ENCODE data around the gene TENT4A.

The TENT4A gene

DNA sequence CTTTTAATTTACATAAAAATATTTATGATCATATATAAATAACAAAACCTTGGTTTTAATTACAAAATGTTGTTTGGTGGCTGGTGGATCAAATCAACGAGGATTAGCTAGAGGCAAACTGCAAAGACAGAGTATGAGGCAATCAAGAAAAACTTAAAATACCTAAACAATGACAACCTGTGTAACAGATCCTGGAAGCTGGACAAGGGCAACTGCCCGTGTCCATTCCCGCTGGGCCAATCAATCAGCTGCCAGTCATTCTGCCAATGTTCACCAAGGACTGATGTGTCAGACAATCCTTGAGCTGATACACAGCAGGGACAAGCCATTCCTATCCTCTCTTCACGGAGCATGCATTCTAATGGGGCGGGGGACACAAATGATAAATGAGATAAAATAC is 3.2 kb upstream of the TENT4A start:
- Histone ChIP-seq H3K9ac (ENCODE audit: low read length in 2 of 2) (no peak overlapping the region), H3K9me3 (ENCODE audit: control insufficient read depth in 2 of 2, low read length in 2 of 2) (no peaks in the 10 kb centered on the region), H3K4me3 (ENCODE audit: low read length in 2 of 2) (no peak overlapping the region), H3K27me3 (ENCODE audit: control insufficient read depth in 1 of 2, insufficient read depth in 2 of 2, low read length in 2 of 2) (no peaks in the 10 kb centered on the region), H3K27ac (ENCODE audit: low read length) (no peak overlapping the region), H3K4me1 (ENCODE audit: control insufficient read depth, insufficient read depth, low read length) (peaks cover 29% of the 10 kb centered on the region), H3K36me3 (ENCODE audit: control insufficient read depth in 2 of 2, insufficient read depth in 2 of 2, low read length in 2 of 2) (no peaks in the 10 kb centered on the region)

DNA sequence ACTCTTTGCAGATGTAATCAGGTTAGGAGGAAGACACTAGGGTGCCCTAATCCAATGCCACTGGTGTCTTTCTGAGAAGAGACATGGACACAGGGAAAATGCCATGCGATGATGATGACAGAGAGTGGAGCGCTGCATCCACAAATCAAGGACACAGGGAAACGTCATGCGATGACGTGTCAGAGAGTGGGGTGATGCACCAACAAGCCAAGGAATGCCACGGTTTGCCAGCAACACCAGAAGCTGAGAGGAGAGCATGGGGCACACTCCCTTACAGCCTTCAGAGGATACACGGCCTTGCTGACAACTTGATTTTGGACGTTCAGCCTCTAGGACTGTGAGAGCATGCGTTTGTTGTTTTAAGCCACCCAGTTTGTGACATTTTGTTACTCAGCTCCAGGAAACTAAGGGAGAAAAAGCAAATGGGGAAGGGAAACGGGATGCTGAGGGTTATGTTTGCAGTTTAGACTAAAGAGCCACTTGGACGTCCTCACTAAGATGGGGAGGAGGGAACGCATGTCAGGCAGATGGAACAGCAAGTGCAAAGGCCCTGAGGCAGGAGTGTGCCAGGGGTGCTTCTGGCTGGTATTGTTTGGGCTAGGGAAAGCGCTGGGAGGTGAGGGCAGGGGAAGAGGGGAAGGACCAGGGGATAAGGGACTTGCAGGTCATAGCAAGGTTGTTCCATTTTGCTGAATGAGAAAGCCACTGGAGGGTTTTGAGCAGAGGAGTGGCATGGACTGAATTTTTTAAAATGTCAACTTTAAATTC is 2.5 kb upstream of the TENT4A start:
- Histone ChIP-seq H3K4me1 (ENCODE audit: control insufficient read depth, insufficient read depth, low read length) (peaks cover 28% of the 10 kb centered on the region), H3K9ac (ENCODE audit: low read length in 2 of 2) (no peak overlapping the region), H3K27me3 (ENCODE audit: control insufficient read depth in 1 of 2, insufficient read depth in 2 of 2, low read length in 2 of 2) (no peaks in the 10 kb centered on the region), H3K27ac (ENCODE audit: low read length) (no peak overlapping the region), H3K36me3 (ENCODE audit: control insufficient read depth in 2 of 2, insufficient read depth in 2 of 2, low read length in 2 of 2) (no peaks in the 10 kb centered on the region), H3K4me3 (ENCODE audit: low read length in 2 of 2) (no peak overlapping the region), H3K9me3 (ENCODE audit: control insufficient read depth in 2 of 2, low read length in 2 of 2) (no peaks in the 10 kb centered on the region)

DNA sequence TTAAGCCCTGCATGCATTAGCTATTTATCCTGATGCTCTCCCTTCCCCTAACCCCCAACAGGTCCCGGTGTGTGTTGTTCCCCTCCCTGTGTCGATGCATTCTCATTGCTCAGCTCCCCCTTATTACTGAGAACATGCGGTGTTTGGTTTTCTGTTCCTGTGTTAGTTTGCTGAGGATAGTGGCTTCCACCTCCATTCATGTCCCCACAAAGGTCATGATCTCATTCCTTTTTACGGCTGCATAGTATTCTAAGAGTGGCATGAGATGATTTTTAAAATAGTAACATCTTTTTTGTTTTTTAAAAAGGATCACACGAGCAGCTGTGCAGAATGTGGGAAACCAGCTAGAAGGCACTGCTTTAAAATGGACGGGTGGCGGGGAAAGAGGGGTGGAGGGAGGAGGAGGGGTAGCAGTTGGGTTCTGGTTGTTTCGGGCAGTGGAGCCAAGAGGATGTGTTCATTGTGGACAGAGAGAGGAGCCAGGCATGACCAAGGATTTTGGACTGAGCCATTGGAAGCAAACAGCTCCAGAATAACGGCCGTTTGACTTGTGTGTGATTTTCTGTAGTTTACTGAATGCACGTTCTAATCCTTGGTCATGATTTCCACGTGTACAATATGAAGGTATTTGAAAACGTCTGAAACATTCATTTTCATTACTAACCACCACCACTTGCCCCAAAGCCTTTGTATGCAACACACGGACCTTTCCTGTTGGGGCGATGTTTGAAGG is 1.7 kb upstream of the TENT4A start:
- Histone ChIP-seq H3K4me3 (ENCODE audit: low read length in 2 of 2) (peak overlapping the region; percentile 73 to 83), H3K27me3 (ENCODE audit: control insufficient read depth in 1 of 2, insufficient read depth in 2 of 2, low read length in 2 of 2) (no peaks in the 10 kb centered on the region), H3K27ac (ENCODE audit: low read length) (peak overlapping the region; percentile 91), H3K9me3 (ENCODE audit: control insufficient read depth in 2 of 2, low read length in 2 of 2) (no peaks in the 10 kb centered on the region), H3K36me3 (ENCODE audit: control insufficient read depth in 2 of 2, insufficient read depth in 2 of 2, low read length in 2 of 2) (peaks cover 0 to 2% of the 10 kb centered on the region in 2 donors), H3K4me1 (ENCODE audit: control insufficient read depth, insufficient read depth, low read length) (peaks cover 28% of the 10 kb centered on the region), H3K9ac (ENCODE audit: low read length in 2 of 2) (peak overlapping the region; percentile 80 to 87)

DNA sequence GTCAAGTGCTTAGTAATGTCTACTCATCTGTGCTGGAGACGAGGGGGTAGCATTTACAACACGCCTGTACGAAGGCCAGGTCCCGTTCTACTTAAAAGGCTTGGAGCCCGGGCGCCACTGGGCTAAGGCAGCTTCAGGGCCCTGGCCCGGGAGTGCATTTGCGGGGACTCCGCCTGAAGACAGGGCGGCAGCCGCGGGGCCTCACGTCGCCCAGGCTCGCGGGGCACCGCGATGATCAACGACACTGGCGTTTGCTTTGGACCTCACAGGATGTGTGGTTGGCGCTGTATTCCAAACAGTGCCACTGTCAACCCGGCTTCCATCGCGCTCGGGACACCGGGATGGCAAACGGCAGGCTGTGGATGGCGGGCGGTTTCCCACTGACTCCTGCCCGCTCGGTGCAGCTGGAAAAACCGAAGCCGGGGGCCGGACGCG is 1.1 kb upstream of the TENT4A start:
- Histone ChIP-seq H3K9me3 (ENCODE audit: control insufficient read depth in 2 of 2, low read length in 2 of 2) (no peaks in the 10 kb centered on the region), H3K4me1 (ENCODE audit: control insufficient read depth, insufficient read depth, low read length) (peaks cover 32% of the 10 kb centered on the region), H3K36me3 (ENCODE audit: control insufficient read depth in 2 of 2, insufficient read depth in 2 of 2, low read length in 2 of 2) (peaks cover 0 to 4% of the 10 kb centered on the region in 2 donors), H3K27me3 (ENCODE audit: control insufficient read depth in 1 of 2, insufficient read depth in 2 of 2, low read length in 2 of 2) (no peaks in the 10 kb centered on the region), H3K27ac (ENCODE audit: low read length) (peak overlapping the region; percentile 91), H3K9ac (ENCODE audit: low read length in 2 of 2) (peak overlapping the region; percentile 80 to 87), H3K4me3 (ENCODE audit: low read length in 2 of 2) (peak overlapping the region; percentile 73 to 83)

DNA sequence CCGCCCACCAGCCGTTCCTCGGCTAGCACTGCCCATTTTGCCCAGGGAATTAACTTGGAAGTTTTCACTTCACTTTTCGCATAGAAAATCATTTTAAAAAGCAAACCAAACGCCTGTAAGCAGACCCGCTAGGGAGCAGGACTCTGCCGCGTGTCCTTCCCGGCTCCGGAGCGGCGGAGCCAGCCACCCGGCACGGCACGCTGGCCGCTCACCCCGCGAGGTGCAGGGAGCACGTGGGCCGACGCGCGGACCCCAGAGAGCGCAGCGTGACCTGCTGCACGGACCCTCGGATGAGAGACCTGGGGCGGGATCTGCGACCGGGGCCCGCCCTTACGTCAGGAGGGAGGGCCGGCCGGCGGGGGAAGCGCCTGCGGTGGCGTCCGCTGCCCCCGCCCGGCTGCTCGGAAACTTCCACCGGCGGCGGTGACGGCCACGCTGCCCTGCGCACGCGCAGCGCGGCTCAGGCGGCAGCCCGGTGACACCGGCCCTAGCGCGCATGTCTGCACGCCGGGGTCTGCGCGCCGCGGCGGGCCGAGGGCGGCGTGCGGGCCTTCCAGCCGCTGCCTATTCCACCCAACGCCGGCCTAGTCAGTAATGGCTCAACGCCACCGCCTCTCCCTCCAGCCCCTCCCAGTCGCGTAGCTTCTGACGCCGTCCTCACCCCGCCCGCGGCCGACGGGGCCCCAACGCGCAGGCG is 507 bp upstream of the TENT4A start:
- Histone ChIP-seq H3K9me3 (ENCODE audit: control insufficient read depth in 2 of 2, low read length in 2 of 2) (no peaks in the 10 kb centered on the region), H3K4me1 (ENCODE audit: control insufficient read depth, insufficient read depth, low read length) (peaks cover 37% of the 10 kb centered on the region), H3K27me3 (ENCODE audit: control insufficient read depth in 1 of 2, insufficient read depth in 2 of 2, low read length in 2 of 2) (no peaks in the 10 kb centered on the region), H3K27ac (ENCODE audit: low read length) (peak overlapping the region; percentile 91), H3K9ac (ENCODE audit: low read length in 2 of 2) (peak overlapping the region; percentile 80 to 87), H3K36me3 (ENCODE audit: control insufficient read depth in 2 of 2, insufficient read depth in 2 of 2, low read length in 2 of 2) (peaks cover 0 to 4% of the 10 kb centered on the region in 2 donors), H3K4me3 (ENCODE audit: low read length in 2 of 2) (peak overlapping the region; percentile 73 to 83)

DNA sequence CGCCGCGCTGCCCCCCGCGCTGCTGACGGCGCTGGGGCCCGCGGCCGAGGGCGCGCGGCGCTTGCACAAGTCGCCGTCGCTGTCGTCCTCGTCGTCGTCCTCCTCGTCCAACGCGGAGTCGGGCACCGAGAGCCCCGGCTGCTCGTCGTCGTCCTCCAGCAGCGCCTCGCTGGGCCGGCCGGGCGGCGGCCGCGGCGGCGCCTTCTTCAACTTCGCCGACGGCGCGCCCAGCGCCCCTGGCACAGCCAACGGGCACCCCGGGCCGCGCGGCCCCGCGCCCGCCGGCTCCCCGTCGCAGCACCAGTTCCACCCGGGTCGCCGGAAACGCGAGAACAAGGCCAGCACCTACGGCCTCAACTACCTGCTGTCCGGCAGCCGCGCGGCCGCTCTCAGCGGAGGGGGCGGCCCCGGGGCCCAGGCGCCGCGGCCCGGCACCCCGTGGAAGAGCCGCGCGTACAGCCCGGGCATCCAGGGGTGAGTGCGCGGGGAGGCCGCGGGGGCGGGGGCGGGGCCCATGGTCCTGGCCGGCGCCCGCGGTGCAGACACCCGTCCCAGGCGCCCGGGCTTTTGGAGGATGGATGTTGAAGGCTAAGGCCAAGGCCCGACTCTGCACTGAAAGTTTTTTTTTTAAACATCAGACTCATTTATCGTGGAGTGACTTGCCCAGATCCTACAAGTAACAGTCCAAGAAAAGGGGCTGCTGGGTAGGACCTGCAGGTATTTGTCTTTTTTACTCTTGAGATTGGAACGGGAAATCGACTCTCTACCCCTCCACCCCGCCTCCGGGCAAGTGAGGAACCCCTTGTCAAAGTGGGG is 1.2 kb downstream of the TENT4A start:
- H3K4me1 ChIP-seq (ENCODE audit: control insufficient read depth, insufficient read depth, low read length), result peaks cover 50% of the 10 kb centered on the region
- H3K27me3 ChIP-seq (ENCODE audit: control insufficient read depth in 1 of 2, insufficient read depth in 2 of 2, low read length in 2 of 2), result no peaks in the 10 kb centered on the region
- H3K9ac ChIP-seq (ENCODE audit: low read length in 2 of 2), result peak overlapping the region; percentile 42 to 65
- H3K36me3 ChIP-seq (ENCODE audit: control insufficient read depth in 2 of 2, insufficient read depth in 2 of 2, low read length in 2 of 2), result peaks cover 0 to 4% of the 10 kb centered on the region in 2 donors
- H3K4me3 ChIP-seq (ENCODE audit: low read length in 2 of 2), result peak overlapping the region; percentile 70 to 78
- H3K27ac ChIP-seq (ENCODE audit: low read length), result no peak overlapping the region
- no peaks in the 10 kb centered on the region for H3K9me3 ChIP-seq (ENCODE audit: control insufficient read depth in 2 of 2, low read length in 2 of 2)

DNA sequence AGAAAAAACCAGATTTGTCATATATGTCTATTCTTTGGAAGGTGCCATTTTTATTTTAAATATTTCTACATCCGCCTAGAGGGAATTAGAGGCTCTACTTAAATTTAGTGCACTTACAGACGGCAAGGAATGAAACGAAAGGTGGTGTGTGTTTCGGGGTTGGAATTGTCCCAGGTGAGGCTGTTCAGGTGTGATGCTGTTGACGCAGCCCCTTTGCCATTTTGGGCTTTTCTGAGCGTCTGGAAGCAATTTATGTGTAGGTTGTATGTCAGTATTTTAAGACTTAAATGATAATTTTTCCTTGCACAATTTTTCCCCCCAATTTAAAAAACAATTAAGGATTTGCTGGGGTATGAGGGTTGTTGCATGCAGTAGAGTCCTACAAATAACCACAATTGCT is 2.0 kb downstream of the TENT4A start:
- H3K4me1 ChIP-seq (ENCODE audit: control insufficient read depth, insufficient read depth, low read length), result peaks cover 58% of the 10 kb centered on the region
- H3K27ac ChIP-seq (ENCODE audit: low read length), result no peak overlapping the region

DNA sequence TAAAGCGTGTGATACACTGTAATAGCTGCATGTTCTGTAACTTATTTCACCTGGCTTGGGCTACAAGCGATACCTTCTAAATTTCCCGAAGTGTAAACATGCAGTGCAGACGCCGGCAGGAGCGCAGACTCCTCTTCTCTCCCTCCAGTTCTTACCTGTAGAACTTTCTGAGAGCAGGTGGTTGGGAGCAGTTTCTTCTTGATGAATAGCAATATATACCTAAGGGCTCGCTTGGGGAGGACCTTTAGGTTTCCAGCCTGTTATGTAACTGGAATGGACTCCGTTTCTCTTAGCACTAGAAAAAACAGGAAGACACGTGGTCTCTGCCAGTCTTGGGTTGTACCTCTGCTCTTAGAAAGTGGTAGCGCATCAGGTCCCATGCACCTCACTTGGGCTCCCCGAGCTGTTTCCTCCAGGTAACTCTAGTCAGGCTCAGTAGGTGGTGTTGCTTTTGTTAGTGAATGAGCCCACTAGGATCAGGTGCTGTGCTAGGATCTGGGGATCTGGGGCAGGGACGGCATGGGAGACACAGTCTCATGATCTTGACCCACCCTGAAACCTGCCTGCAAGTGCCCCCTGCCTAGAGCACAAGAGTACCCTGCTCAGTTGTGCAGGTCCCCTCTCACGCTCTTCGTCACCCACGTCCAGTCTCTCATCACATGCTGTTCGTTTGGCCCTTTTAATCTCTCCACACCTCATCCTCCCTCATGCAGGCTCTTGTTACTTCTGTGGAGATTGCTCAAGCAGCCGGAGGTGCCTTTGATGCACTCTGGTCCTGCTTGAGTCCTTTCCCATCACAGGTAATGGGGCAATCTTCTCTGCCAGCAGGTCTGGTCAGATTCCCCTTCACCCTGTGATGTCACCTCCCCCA is 2.8 kb downstream of the TENT4A start:
- Histone ChIP-seq H3K4me1 (ENCODE audit: control insufficient read depth, insufficient read depth, low read length) (peaks cover 61% of the 10 kb centered on the region), H3K4me3 (ENCODE audit: low read length in 2 of 2) (peak overlapping the region; percentile 70 to 78), H3K27ac (ENCODE audit: low read length) (no peak overlapping the region), H3K9me3 (ENCODE audit: control insufficient read depth in 2 of 2, low read length in 2 of 2) (no peaks in the 10 kb centered on the region), H3K36me3 (ENCODE audit: control insufficient read depth in 2 of 2, insufficient read depth in 2 of 2, low read length in 2 of 2) (peaks cover 0 to 4% of the 10 kb centered on the region in 2 donors), H3K9ac (ENCODE audit: low read length in 2 of 2) (peak overlapping the region; percentile 51 to 65), H3K27me3 (ENCODE audit: control insufficient read depth in 1 of 2, insufficient read depth in 2 of 2, low read length in 2 of 2) (no peaks in the 10 kb centered on the region)

More for the DNA sequence above, 2.0 kb downstream of the TENT4A start:
- no peaks in the 10 kb centered on the region for H3K27me3 ChIP-seq (ENCODE audit: control insufficient read depth in 1 of 2, insufficient read depth in 2 of 2, low read length in 2 of 2)
- H3K9me3 ChIP-seq (ENCODE audit: control insufficient read depth in 2 of 2, low read length in 2 of 2), result no peaks in the 10 kb centered on the region
- peak overlapping the region in 1 of 2 donors; percentile 65 for H3K9ac ChIP-seq (ENCODE audit: low read length in 2 of 2)
- peaks cover 0 to 4% of the 10 kb centered on the region in 2 donors for H3K36me3 ChIP-seq (ENCODE audit: control insufficient read depth in 2 of 2, insufficient read depth in 2 of 2, low read length in 2 of 2)
- peak overlapping the region; percentile 70 to 78 for H3K4me3 ChIP-seq (ENCODE audit: low read length in 2 of 2)

DNA sequence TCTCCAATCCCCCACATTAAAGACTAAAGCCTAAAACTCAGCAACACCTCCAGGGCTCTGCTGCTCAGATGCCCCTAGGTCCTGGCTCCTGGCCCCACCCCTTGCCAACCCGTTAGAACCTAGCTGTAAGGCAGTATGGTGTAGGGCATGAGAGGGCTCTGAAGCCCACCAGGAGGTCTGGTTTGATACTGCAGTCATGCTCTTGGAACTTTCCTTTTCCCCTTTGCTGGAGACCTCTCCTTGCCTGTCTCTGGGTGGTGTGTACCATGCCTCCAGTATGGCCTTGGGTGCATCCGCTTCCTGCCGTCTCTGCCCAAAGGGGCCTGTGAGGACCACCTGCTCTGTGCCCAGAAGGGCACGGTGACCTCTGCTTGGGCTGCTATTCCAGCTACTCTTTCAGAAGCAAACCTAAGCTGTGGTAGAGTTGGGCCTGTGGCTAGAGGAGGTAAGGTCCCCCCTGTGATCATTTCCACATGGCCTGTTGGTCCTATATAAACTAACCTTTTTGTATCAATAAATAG is 3.5 kb downstream of the TENT4A start:
- Histone ChIP-seq H3K4me3 (ENCODE audit: low read length in 2 of 2) (peak overlapping the region in 1 of 2 donors; percentile 78), H3K9ac (ENCODE audit: low read length in 2 of 2) (no peak overlapping the region), H3K27me3 (ENCODE audit: control insufficient read depth in 1 of 2, insufficient read depth in 2 of 2, low read length in 2 of 2) (no peaks in the 10 kb centered on the region), H3K9me3 (ENCODE audit: control insufficient read depth in 2 of 2, low read length in 2 of 2) (no peaks in the 10 kb centered on the region), H3K36me3 (ENCODE audit: control insufficient read depth in 2 of 2, insufficient read depth in 2 of 2, low read length in 2 of 2) (peaks cover 0 to 4% of the 10 kb centered on the region in 2 donors), H3K4me1 (ENCODE audit: control insufficient read depth, insufficient read depth, low read length) (peaks cover 66% of the 10 kb centered on the region), H3K27ac (ENCODE audit: low read length) (no peak overlapping the region)

All from stomach smooth muscle (tissue), 2 donors.